CD4-positive, alpha-beta T cell (primary cell): ENCODE data around the gene WWOX. TPM values are rescaled to one million over a fixed set of nuclear protein-coding genes. Genes with fewer than 3 reads are reported as not detected.

Source experiments
- ATAC-seq: fragments of 200-7000 bp; cut with Tn5 transposase; one replicate; pipeline ENCODE4 v1.10.0; 2022; ENCODE audit warnings: mild to moderate bottlenecking; ENCODE audit not compliant: poor library complexity
- CTCF ChIA-PET: fragments of 350-600 bp; sonication (Branson Sonifier 250); formaldehyde crosslinking; loops from one replicate; lab custom pipeline; 2021; ENCODE audit warnings: antibody characterized with exemption, inconsistent platforms; lab: Charles Lee
- POLR2A ChIA-PET: fragments of 350-600 bp; sonication (Branson Sonifier 250); formaldehyde crosslinking; loops from one replicate; lab custom pipeline; 2021; ENCODE audit warnings: antibody characterized with exemption, inconsistent platforms; lab: Charles Lee
- DNase-seq, 14 experiments: peaks; one replicate each; pipeline ENCODE4 v3.0.0-alpha.2; 2013 to 2020; ENCODE audit warnings: mixed read lengths in 2 of 14
- H3K27ac ChIP-seq, 2 donors: one replicate each; pipeline versions ENCODE4 v1.5.1 to v1.7.0; 2013; ENCODE audit warnings: low read length in 2 of 2, low read depth in 1 of 2, mild to moderate bottlenecking in 1 of 2
- H3K27me3 ChIP-seq, 2 experiments: 1 replicate in 1 of 2; 2 replicates in 1 of 2; pipeline versions ENCODE4 v1.6.1 to v1.7.0; 2013; ENCODE audit warnings: low read length in 2 of 2, control low read depth in 1 of 2, mild to moderate bottlenecking in 1 of 2, moderate library complexity in 1 of 2; ENCODE audit not compliant: insufficient read depth in 2 of 2, control insufficient read depth in 1 of 2
- H3K36me3 ChIP-seq: one replicate; pipeline ENCODE4 v1.6.1; 2013; ENCODE audit warnings: low read length, control low read depth; ENCODE audit not compliant: insufficient read depth
- H3K4me1 ChIP-seq: one replicate; pipeline ENCODE4 v1.6.1; 2013; ENCODE audit warnings: low read length, control low read depth; ENCODE audit not compliant: insufficient read depth
- H3K4me3 ChIP-seq: one replicate; pipeline ENCODE4 v1.5.1; 2013; ENCODE audit warnings: mild to moderate bottlenecking, low read length, moderate library complexity
- H3K9me3 ChIP-seq, 2 experiments: 1 replicate in 1 of 2; 2 replicates in 1 of 2; pipeline versions ENCODE4 v1.6.1 to v1.7.0; 2013; ENCODE audit warnings: low read length in 2 of 2, mild to moderate bottlenecking in 2 of 2, control low read depth in 1 of 2, moderate library complexity in 1 of 2; ENCODE audit not compliant: control insufficient read depth in 1 of 2, insufficient read depth in 1 of 2
- H3K27ac Mint-ChIP-seq: one replicate; pipeline ENCODE4 v1.8.0; 2020; ENCODE audit warnings: mixed read lengths
- H3K27me3 Mint-ChIP-seq: one replicate; pipeline ENCODE4 v1.8.0; 2021; ENCODE audit warnings: mixed read lengths
- H3K36me3 Mint-ChIP-seq: one replicate; pipeline ENCODE4 v1.8.0; 2021; ENCODE audit warnings: low read depth, mixed read lengths
- H3K4me1 Mint-ChIP-seq: one replicate; pipeline ENCODE4 v1.8.0; 2021; ENCODE audit warnings: low read depth, mixed read lengths
- H3K4me3 Mint-ChIP-seq: one replicate; pipeline ENCODE4 v1.8.0; 2020; ENCODE audit warnings: mild to moderate bottlenecking, mixed read lengths
- H3K9me3 Mint-ChIP-seq: one replicate; pipeline ENCODE4 v1.8.0; 2020; ENCODE audit warnings: mixed read lengths
- CTCF ChIP-seq: fragments of 200-600 bp; IDR thresholded peaks from one replicate; pipeline ENCODE4 v1.8.0; 2022; ENCODE audit warnings: antibody characterized with exemption, mild to moderate bottlenecking
- intact Hi-C, 2 experiments: fragments of 100-400 bp; cut with DNase I in 1 of 2; cut with micrococcal nuclease in 1 of 2; formaldehyde crosslinking; loops; one replicate each; pipeline versions ENCODE4 v1.15.1 to v1.9.0; 2023 to 2025; cut with DNase I, micrococcal nuclease
- total RNA-seq, 174 experiments: library from RNA in 2 of 174; stranded (reverse) in 2 of 174; gene quantifications; one replicate each; pipeline ENCODE4 v1.2.3 and lab custom pipeline; 2021 to 2026

WWOX gene
- total RNA-seq, 2 experiments from 2014 or later = 19.3 to 21.7 TPM

GRCh38 chr16:78842950-78843349, 743.5 kb downstream of the WWOX start:
- intact Hi-C loops = no loop called here
- ATAC-seq (no peak), DNase-seq (no peak)
- Mint-ChIP-seq H3K36me3 (no peaks in the 10 kb centered on the region), H3K4me1 (no peaks in the 10 kb centered on the region), H3K9me3 (no peaks in the 10 kb centered on the region), H3K27me3 (no peaks in the 10 kb centered on the region), H3K27ac (no peak overlapping the region), H3K4me3 (no peak overlapping the region)
- TF ChIP-seq CTCF = no peak
- no peaks in the 10 kb centered on the region for H3K9me3 ChIP-seq
- no peak overlapping the region for H3K27ac ChIP-seq
- no peaks in the 10 kb centered on the region for H3K27me3 ChIP-seq
- H3K36me3 ChIP-seq = no peaks in the 10 kb centered on the region
- H3K4me3 ChIP-seq = no peak overlapping the region
- ChIA-PET CTCF (no interaction called here), POLR2A (no interaction called here)
- no peaks in the 10 kb centered on the region for H3K4me1 ChIP-seq

- no peak for TF ChIP-seq CTCF
- Histone ChIP-seq H3K27ac (no peak overlapping the region), H3K36me3 (no peaks in the 10 kb centered on the region), H3K4me3 (no peak overlapping the region), H3K9me3 (no peaks in the 10 kb centered on the region), H3K4me1 (no peaks in the 10 kb centered on the region), H3K27me3 (no peaks in the 10 kb centered on the region)
- H3K4me3 Mint-ChIP-seq = no peak overlapping the region
- ATAC-seq = no peak
- no peaks in the 10 kb centered on the region for H3K36me3 Mint-ChIP-seq
- H3K27ac Mint-ChIP-seq = no peak overlapping the region
- no peaks in the 10 kb centered on the region for H3K4me1 Mint-ChIP-seq
- no peak for DNase-seq
- POLR2A ChIA-PET = no interaction called here
- intact Hi-C loops = no loop called here
- no peaks in the 10 kb centered on the region for H3K9me3 Mint-ChIP-seq
- CTCF ChIA-PET = interaction anchor here (0.7 kb wide), 1 partner anchor 27 kb away, joined by 4 read pairs; no protein-coding TSS in a partner anchor
- H3K27me3 Mint-ChIP-seq = no peaks in the 10 kb centered on the region
Measured at GRCh38 chr16:78843978-78844377, 744.5 kb downstream of the WWOX start.

- no peaks in the 10 kb centered on the region for H3K27me3 ChIP-seq
- no peaks in the 10 kb centered on the region for H3K9me3 Mint-ChIP-seq
- no peaks in the 10 kb centered on the region for H3K36me3 ChIP-seq
- CTCF ChIA-PET = interaction anchor here (0.7 kb wide), 1 partner anchor 26 kb away, joined by 4 read pairs; no protein-coding TSS in a partner anchor
- no peak overlapping the region for H3K27ac ChIP-seq
- H3K27me3 Mint-ChIP-seq = no peaks in the 10 kb centered on the region
- H3K36me3 Mint-ChIP-seq = no peaks in the 10 kb centered on the region
- H3K4me3 Mint-ChIP-seq = no peak overlapping the region
- no peak overlapping the region for H3K27ac Mint-ChIP-seq
- H3K4me1 ChIP-seq = no peaks in the 10 kb centered on the region
- POLR2A ChIA-PET = no interaction called here
- intact Hi-C loops = no loop called here
- no peak overlapping the region for H3K4me3 ChIP-seq
- TF ChIP-seq CTCF = no peak
- ATAC-seq (no peak), DNase-seq (no peak)
- no peaks in the 10 kb centered on the region for H3K4me1 Mint-ChIP-seq
- no peaks in the 10 kb centered on the region for H3K9me3 ChIP-seq
Measured at GRCh38 chr16:78844682-78845081, 745.2 kb downstream of the WWOX start.
